HepG2 (cell line): ENCODE data around the gene SNRPD1. TPM values are rescaled to one million over a fixed set of nuclear protein-coding genes. Genes with fewer than 3 reads are reported as not detected.

ENCODE experiments used
- BRF2 ChIP-seq: sonication (generic); formaldehyde crosslinking; IDR thresholded peaks from 2 replicates; pipeline ENCODE4 v1.8.1; 2022; ENCODE audit warnings: mild to moderate bottlenecking, missing genetic modification reagents
- FOSL2 ChIP-seq: sonication (generic); formaldehyde crosslinking; IDR thresholded peaks from 2 replicates; pipeline ENCODE4 v1.4.0; 2020; ENCODE audit warnings: missing genetic modification reagents
- GATAD1 ChIP-seq: IDR thresholded peaks from 2 replicates; pipeline ENCODE4 v1.6.1; 2016; ENCODE audit warnings: missing genetic modification reagents, missing compliant biosample characterization
- GPN1 ChIP-seq: sonication (generic); formaldehyde crosslinking; IDR thresholded peaks from 2 replicates; pipeline ENCODE4 v1.5.1; 2020; ENCODE audit warnings: missing genetic modification reagents, borderline replicate concordance
- HMG20A ChIP-seq: IDR thresholded peaks from 2 replicates; pipeline ENCODE4 v1.6.1; 2016; ENCODE audit warnings: borderline replicate concordance
- HMGXB4 ChIP-seq, 2 experiments: sonication (generic) in 1 of 2; formaldehyde crosslinking in 1 of 2; IDR thresholded peaks; 2 replicates each; pipeline versions ENCODE4 v1.4.0 to v1.6.1; 2018 to 2020; ENCODE audit warnings: missing genetic modification reagents in 2 of 2, borderline replicate concordance in 1 of 2, low read depth in 1 of 2, mild to moderate bottlenecking in 1 of 2, missing biosample characterization in 1 of 2
- HNF1B ChIP-seq: sonication (generic); formaldehyde crosslinking; IDR thresholded peaks from 2 replicates; pipeline ENCODE4 v1.5.1; 2020; ENCODE audit warnings: mild to moderate bottlenecking, moderate library complexity, missing genetic modification reagents
- MIXL1 ChIP-seq: IDR thresholded peaks from 2 replicates; pipeline ENCODE4 v1.6.1; 2016
- MNT ChIP-seq: fragments of 450-650 bp; IDR thresholded peaks from 2 replicates; pipeline ENCODE4 v1.6.1; 2016
- MTA3 ChIP-seq: sonication (generic); formaldehyde crosslinking; IDR thresholded peaks from 2 replicates; pipeline ENCODE4 v1.4.0; 2020; ENCODE audit warnings: missing genetic modification reagents
- MXD3 ChIP-seq: IDR thresholded peaks from 2 replicates; pipeline ENCODE4 v1.6.1; 2016; ENCODE audit warnings: mild to moderate bottlenecking, missing biosample characterization, missing genetic modification reagents
- NFYC ChIP-seq: IDR thresholded peaks from 2 replicates; pipeline ENCODE4 v1.6.1; 2016; ENCODE audit warnings: missing genetic modification reagents, missing compliant biosample characterization
- NR2F1 ChIP-seq, 2 experiments: fragments of 450-650 bp in 1 of 2; formaldehyde crosslinking in 1 of 2; IDR thresholded peaks; 2 replicates each; pipeline versions ENCODE4 v1.5.0 to v1.6.1; 2016 to 2020; ENCODE audit warnings: mild to moderate bottlenecking in 1 of 2, missing compliant biosample characterization in 1 of 2, missing genetic modification reagents in 1 of 2, moderate library complexity in 1 of 2
- PAF1 ChIP-seq: IDR thresholded peaks from 2 replicates; pipeline ENCODE4 v1.6.1; 2016; ENCODE audit warnings: missing genetic modification reagents, missing compliant biosample characterization
- TFAP4 ChIP-seq: sonication (generic); IDR thresholded peaks from 2 replicates; pipeline ENCODE4 v1.6.1; 2016; ENCODE audit warnings: low read depth, borderline replicate concordance
- ZNF350 ChIP-seq: sonication (generic); formaldehyde crosslinking; IDR thresholded peaks from 2 replicates; pipeline ENCODE4 v1.4.0; 2020; ENCODE audit warnings: mild to moderate bottlenecking, low read depth, missing genetic modification reagents, borderline replicate concordance
- ZNF451 ChIP-seq: sonication (generic); formaldehyde crosslinking; IDR thresholded peaks from 2 replicates; pipeline ENCODE4 v1.5.0; 2020; ENCODE audit warnings: mild to moderate bottlenecking, missing genetic modification reagents
- ZNF563 ChIP-seq: sonication (generic); formaldehyde crosslinking; IDR thresholded peaks from 2 replicates; pipeline ENCODE4 v1.8.0; 2022; ENCODE audit warnings: mild to moderate bottlenecking, moderate library complexity, missing genetic modification reagents
- ZNF570 ChIP-seq: sonication (generic); formaldehyde crosslinking; IDR thresholded peaks from 2 replicates; pipeline ENCODE4 v1.4.0; 2020; ENCODE audit warnings: mild to moderate bottlenecking, missing genetic modification reagents, borderline replicate concordance
- ZNF737 ChIP-seq: sonication (generic); formaldehyde crosslinking; IDR thresholded peaks from 2 replicates; pipeline ENCODE4 v1.5.0; 2020; ENCODE audit warnings: missing genetic modification reagents, mild to moderate bottlenecking, borderline replicate concordance
- ZNF788 ChIP-seq: sonication (generic); formaldehyde crosslinking; IDR thresholded peaks from 2 replicates; pipeline ENCODE4 v1.5.0; 2020; ENCODE audit warnings: mild to moderate bottlenecking, missing genetic modification reagents, borderline replicate concordance
- polyA plus RNA-seq, 8 experiments: library from polyadenylated mRNA; depleted of rRNA in 3 of 8; stranded (reverse) in 7 of 8; unstranded in 1 of 8; fragments of >200 nt; fragmentation: Illumina TruSeq in 4 of 8; extraction: Trizol in 4 of 8; gene quantifications; 2 replicates each; pipeline versions ENCODE4 v1.2.1 to v1.2.3, GENCODE V29; 2011 to 2016; ENCODE audit warnings: low read depth in 4 of 8, missing spikeins in 1 of 8, mixed read lengths in 1 of 8; ENCODE audit not compliant: insufficient read depth in 1 of 8
- total RNA-seq, 5 experiments: library from RNA; depleted of rRNA; stranded (reverse); fragments of >200 nt; fragmentation: Illumina TruSeq; extraction: Trizol; gene quantifications; 2 replicates each; pipeline ENCODE4 v1.2.3, GENCODE V29; 2016; ENCODE audit warnings: low read depth in 1 of 5

SNRPD1 gene
- total and polyA plus RNA-seq, 2 of the 13 experiments (the other 11 are each of a cell fraction or from before 2014, with no cell fraction given): 22.7 to 275 TPM

GRCh38 chr18:21612125-21613039 is at the start of gene SNRPD1 (continued):
- TF ChIP-seq HNF1B (CRISPR knock-in tag) (peak; percentile 92), GATAD1 (CRISPR knock-in tag) (peak; percentile 98), BRF2 (CRISPR knock-in tag) (peak; percentile 94; the same call in 1 of the 2 replicates), TFAP4 (no peak; the same call in 1 of the 2 replicates), ZNF350 (CRISPR knock-in tag) (peak; percentile 96), MTA3 (CRISPR knock-in tag) (no peak), HMG20A (peak; percentile 39; the same call in 1 of the 2 replicates), ZNF570 (CRISPR knock-in tag) (peak; percentile 81; the same call in 1 of the 2 replicates), MXD3 (CRISPR knock-in tag) (peak; percentile 97), GPN1 (CRISPR knock-in tag) (peak; percentile 74; the same call in 1 of the 2 replicates), ZNF788 (CRISPR knock-in tag) (peak; percentile 100), NR2F1 (CRISPR knock-in tag; IDR thresholded peaks at IDR 0.05) (no peak), MNT (peak; percentile 26; the same call in 1 of the 2 replicates), FOSL2 (CRISPR knock-in tag) (peak; percentile 67), ZNF737 (CRISPR knock-in tag) (no peak), ZNF451 (peak; percentile 92; the same call in 1 of the 2 replicates), HMGXB4 (CRISPR knock-in tag; IDR thresholded peaks at IDR 0.05; ENCODE audit: borderline replicate concordance in 1 of 2, low read depth in 1 of 2) (peak; percentile 96 to 98), PAF1 (CRISPR knock-in tag) (no peak), ZNF563 (CRISPR knock-in tag) (peak; percentile 72; the same call in 1 of the 2 replicates), NFYC (CRISPR knock-in tag) (peak; percentile 40; the same call in 1 of the 2 replicates), MIXL1 (CRISPR knock-in tag) (peak; percentile 74; the same call in 1 of the 2 replicates)
